H1 (cell line): ENCODE data around the gene UNC93A. TPM values are rescaled to one million over a fixed set of nuclear protein-coding genes. Genes with fewer than 3 reads are reported as not detected.

Experiments used
- BRCA1 ChIP-seq: IDR thresholded peaks from 2 replicates; pipeline ENCODE4 v1.6.1; 2012; ENCODE audit warnings: low read depth, low read length, improper control_type of control experiment
- CHD2 ChIP-seq: IDR thresholded peaks from 2 replicates; pipeline ENCODE4 v1.6.1; 2012; ENCODE audit warnings: low read length, improper control_type of control experiment
- CHD7 ChIP-seq: fragments of 300-600 bp; sonication (generic); IDR thresholded peaks from 2 replicates; pipeline ENCODE4 v1.7.1; 2012; ENCODE audit warnings: low read length, moderate library complexity, mild to moderate bottlenecking, inconsistent platforms; ENCODE audit not compliant: insufficient replicate concordance
- CTCF ChIP-seq, 3 experiments: IDR thresholded peaks; 1 replicate in 2 of 3; 2 replicates in 1 of 3; pipeline versions ENCODE4 v1.5.1 to v1.6.1; 2011; ENCODE audit warnings: low read length in 3 of 3, mild to moderate bottlenecking in 3 of 3, inconsistent platforms in 2 of 3, low read depth in 1 of 3, moderate library complexity in 1 of 3; ENCODE audit not compliant: insufficient read depth in 1 of 3; ENCODE audit errors: control extremely low read depth in 1 of 3
- FOSL1 ChIP-seq: IDR thresholded peaks from 2 replicates; pipeline ENCODE4 v1.6.1; 2011; ENCODE audit warnings: mild to moderate bottlenecking, low read depth, low read length, moderate library complexity; ENCODE audit not compliant: insufficient read depth
- KDM5A ChIP-seq: fragments of 200-600 bp; IDR thresholded peaks from 2 replicates; pipeline ENCODE4 v1.7.1; 2012; ENCODE audit warnings: mild to moderate bottlenecking, low read length, inconsistent platforms, mixed read lengths
- SP4 ChIP-seq: IDR thresholded peaks from 2 replicates; pipeline ENCODE4 v1.6.1; 2012; ENCODE audit warnings: low read length, inconsistent platforms
- TAF7 ChIP-seq: optimal IDR thresholded peaks from 2 replicates; pipeline ENCODE3; 2011; ENCODE audit warnings: low read depth, mild to moderate bottlenecking, inconsistent platforms, low read length, moderate library complexity, borderline replicate concordance
- TCF12 ChIP-seq: IDR thresholded peaks from 2 replicates; pipeline ENCODE4 v1.6.1; 2011; ENCODE audit warnings: low read depth, mild to moderate bottlenecking, low read length
- ZNF274 ChIP-seq: IDR thresholded peaks from 2 replicates; pipeline ENCODE4 v1.7.0; 2012; ENCODE audit warnings: low read length, borderline replicate concordance; ENCODE audit errors: extremely low read depth
- polyA plus RNA-seq, 7 experiments: library from polyadenylated mRNA; depleted of rRNA in 3 of 7; stranded (reverse) in 5 of 7; unstranded in 2 of 7; fragments of >200 nt in 5 of 7; fragments of 200-250 nt in 2 of 7; gene quantifications; 1 replicate in 5 of 7; 2 replicates in 1 of 7; 4 replicates in 1 of 7; pipeline versions ENCODE4 v1.2.1 to v1.2.3, GENCODE V29; 2011 to 2013; ENCODE audit warnings: missing spikeins in 2 of 7, mixed read lengths in 2 of 7
- total RNA-seq: library from RNA; stranded (reverse); fragmentation: NEBNext Ultra II Directional; extraction: Animal tissue kit (Norgen Biotek cat#: 25700); gene quantifications from 2 replicates; pipeline ENCODE4 v1.2.1, GENCODE V29; 2021

The UNC93A gene
- total and polyA plus RNA-seq, 2 of the 8 experiments (the other 6 are each of a cell fraction or from before 2014, with no cell fraction given), result 0.39 TPM; not detected in 1

DNA sequence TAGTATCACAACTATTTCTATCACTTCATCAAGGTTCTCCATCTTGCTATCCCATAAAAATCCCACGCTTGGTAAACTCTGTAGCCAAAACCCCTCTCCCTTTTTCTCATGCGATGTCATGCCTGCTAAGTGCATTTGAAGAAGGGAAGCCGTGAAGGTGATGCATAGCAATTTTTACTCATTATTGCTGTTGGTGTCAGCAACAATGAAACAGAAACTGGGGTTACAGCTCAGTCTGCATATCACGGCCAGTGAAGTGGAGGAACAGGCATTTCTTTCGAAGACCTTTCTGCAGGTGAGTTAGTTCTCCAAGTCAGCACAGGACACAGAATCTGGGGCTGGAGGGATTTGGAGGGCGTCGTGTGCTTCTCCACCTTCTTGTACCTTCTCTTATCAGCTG is 5.8 kb downstream of the UNC93A start (continued):
- TF ChIP-seq CHD7 (no peak), FOSL1 (no peak), KDM5A (no peak), CHD2 (no peak), BRCA1 (no peak), SP4 (no peak), TCF12 (no peak), CTCF (IDR thresholded peaks at IDR 0.05; ENCODE audit: control extremely low read depth in 1 of 3, insufficient read depth in 1 of 3, low read depth in 1 of 3, low read length in 3 of 3) (no peak), TAF7 (no peak), ZNF274 (no peak)
